B cell (primary cell): ENCODE results near the gene CREB5.

Experiments used
- CTCF ChIP-seq: fragments of 200-600 bp; IDR thresholded peaks from one replicate; pipeline ENCODE4 v1.8.0; 2022; ENCODE audit warnings: antibody characterized with exemption, mild to moderate bottlenecking
- EZH2 ChIP-seq: IDR thresholded peaks from 2 replicates; pipeline ENCODE4 v1.6.1; 2012; ENCODE audit warnings: borderline replicate concordance, low read depth, mild to moderate bottlenecking, moderate library complexity, low read length; ENCODE audit not compliant: insufficient read depth, poor library complexity, severe bottlenecking

GRCh38 chr7:28773423-28774145 is 361.3 kb downstream of the CREB5 start:
- no peak for TF ChIP-seq CTCF
- TF ChIP-seq EZH2: no peak
